VCaP (cell line): ENCODE data around the gene PPP1R1B.
A peak's percentile ranks its signal among the peaks of the same experiment; 100 is the strongest.

Experiments used
- H3K27ac ChIP-seq: fragments of 450-650 bp; 2 replicates; pipeline ENCODE4 v1.5.1; 2017
- TF ChIP-seq, protein P1 (sequence below): fragments of 450-650 bp; conservative IDR thresholded peaks from 2 replicates; pipeline ENCODE4 v1.5.1; 2017; ENCODE audit warnings: mild to moderate bottlenecking, moderate library complexity

PPP1R1B gene

GRCh38 chr17:39633570-39634183 lies 6.9 kb downstream of the PPP1R1B start:
- no peak overlapping the region for H3K27ac ChIP-seq
- TF ChIP-seq, protein P1, sequence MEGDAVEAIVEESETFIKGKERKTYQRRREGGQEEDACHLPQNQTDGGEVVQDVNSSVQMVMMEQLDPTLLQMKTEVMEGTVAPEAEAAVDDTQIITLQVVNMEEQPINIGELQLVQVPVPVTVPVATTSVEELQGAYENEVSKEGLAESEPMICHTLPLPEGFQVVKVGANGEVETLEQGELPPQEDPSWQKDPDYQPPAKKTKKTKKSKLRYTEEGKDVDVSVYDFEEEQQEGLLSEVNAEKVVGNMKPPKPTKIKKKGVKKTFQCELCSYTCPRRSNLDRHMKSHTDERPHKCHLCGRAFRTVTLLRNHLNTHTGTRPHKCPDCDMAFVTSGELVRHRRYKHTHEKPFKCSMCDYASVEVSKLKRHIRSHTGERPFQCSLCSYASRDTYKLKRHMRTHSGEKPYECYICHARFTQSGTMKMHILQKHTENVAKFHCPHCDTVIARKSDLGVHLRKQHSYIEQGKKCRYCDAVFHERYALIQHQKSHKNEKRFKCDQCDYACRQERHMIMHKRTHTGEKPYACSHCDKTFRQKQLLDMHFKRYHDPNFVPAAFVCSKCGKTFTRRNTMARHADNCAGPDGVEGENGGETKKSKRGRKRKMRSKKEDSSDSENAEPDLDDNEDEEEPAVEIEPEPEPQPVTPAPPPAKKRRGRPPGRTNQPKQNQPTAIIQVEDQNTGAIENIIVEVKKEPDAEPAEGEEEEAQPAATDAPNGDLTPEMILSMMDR = no peak

DNA sequence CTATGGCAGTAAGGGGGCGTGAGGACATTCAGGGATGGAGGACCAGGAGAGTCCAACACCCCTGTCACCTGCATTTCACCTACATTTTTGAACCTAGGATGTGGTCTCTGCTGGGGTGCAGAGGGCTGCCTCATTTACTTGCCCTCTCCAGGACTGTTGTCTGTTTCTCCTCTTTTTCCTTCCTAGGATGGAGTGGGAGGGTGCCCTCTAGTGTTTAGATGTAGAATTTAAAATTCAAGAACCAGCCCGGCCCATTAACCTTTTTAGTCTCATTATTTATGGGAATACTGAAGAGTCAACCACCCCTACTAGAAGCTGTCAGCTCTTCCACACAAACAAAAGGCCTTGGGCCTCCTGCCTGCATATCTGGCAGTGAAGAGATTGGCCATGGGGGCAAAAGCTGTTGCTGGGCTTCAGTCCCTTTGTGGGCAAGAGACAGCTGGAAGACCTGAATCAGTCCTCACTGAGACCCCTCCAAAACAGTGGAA lies 7.7 kb downstream of the PPP1R1B start:
- TF ChIP-seq, protein P1 = peak; percentile 92
- no peak overlapping the region for H3K27ac ChIP-seq

- TF ChIP-seq, protein P1 = no peak
- H3K27ac ChIP-seq = peak overlapping the region; percentile 86; the same call in 1 of the 2 replicates
Measured at GRCh38 chr17:39635614-39636176, 8.9 kb downstream of the PPP1R1B start.

DNA sequence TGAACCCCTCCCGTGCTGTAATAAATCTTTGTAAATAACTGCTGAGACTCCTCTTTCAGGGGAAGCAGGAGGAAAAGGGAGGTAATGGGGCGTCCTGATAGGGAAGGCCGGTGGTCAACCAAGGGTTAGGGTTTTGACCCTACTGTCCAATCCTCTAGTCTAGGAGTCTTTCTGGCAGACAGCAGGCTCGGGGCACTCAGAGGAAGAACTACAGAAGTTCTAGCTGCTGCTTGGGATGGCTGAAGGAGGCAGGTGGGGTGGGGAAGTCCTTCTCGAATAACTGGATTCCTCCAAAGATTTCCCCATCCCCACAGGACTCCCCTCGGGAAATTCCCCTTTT lies 9.8 kb downstream of the PPP1R1B start:
- H3K27ac ChIP-seq = peak overlapping the region; percentile 86
- TF ChIP-seq, protein P1 = no peak

DNA sequence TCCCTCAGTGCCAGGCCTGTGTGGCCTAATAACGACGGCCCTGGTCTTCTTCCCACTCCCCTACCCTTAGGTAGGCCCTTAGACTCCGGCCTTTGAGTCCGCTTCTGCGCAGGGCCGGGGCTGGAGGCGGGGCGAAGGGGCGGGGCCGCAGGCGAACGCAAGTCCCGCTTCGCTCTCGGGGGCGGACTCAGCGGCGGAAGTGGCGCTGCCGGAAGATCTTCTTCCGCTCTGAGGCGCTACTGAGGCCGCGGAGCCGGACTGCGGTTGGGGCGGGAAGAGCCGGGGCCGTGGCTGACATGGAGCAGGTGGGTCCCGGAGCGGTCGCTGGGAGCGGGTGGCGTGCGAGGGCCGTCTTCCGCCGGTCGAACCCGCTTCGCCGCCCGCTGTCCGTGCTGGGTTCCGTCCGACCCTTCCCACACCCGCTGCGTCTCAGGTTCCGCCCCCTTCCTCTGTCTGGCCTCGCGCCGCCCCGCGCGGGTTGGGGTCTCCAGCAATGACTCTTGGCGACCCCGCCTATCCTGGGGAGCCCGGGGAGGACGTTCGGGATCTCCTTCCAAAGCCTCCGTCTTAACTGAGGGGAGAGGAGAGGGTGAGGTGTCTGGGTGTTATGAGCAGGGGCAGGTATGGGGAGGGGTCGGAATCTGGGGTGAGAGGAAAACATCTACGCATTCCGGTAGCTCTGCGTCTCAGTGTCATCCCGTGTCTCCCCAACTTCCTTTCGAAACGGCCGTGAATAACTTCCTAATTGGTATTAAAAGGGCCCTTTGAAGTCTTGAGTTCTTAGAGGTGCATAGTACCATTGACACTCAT lies 10.4 kb downstream of the PPP1R1B start, which contains the start of gene STARD3:
Gene STARD3, plus strand, starts transcription at position 218 of the 810 bp plus-strand sequence. CDS start 16,388 bp downstream, outside the sequence.
- TF ChIP-seq, protein P1 = 0 out of 2 replicates have a peak, but pooled peaks have one; percentile 8

GRCh38 chr17:39638317-39638716 lies 11.6 kb downstream of the PPP1R1B start:
- peak overlapping the region; percentile 86; the same call in 1 of the 2 replicates for H3K27ac ChIP-seq
- TF ChIP-seq, protein P1 = no peak

More for the DNA sequence above, 10.4 kb downstream of the PPP1R1B start, which contains the start of gene STARD3:
- H3K27ac ChIP-seq = peak within 1 kb of the TSS; percentile 86

GRCh38 chr17:39639043-39639442 lies 12.3 kb downstream of the PPP1R1B start:
- TF ChIP-seq, protein P1 = no peak
- H3K27ac ChIP-seq = no peak overlapping the region
